Urothelium cell line (cell line): ENCODE results near the gene GAB4.

ENCODE experiments used
- DNase-seq: peaks from one replicate; pipeline ENCODE4 v3.0.0; 2011; ENCODE audit warnings: low spot score, mixed read lengths
- FAIRE-seq: peaks from 2 replicates; lab custom pipeline; 2011; peaks lifted over from hg19 to GRCh38; lab: Jason Lieb, UNC

The GAB4 gene

DNA sequence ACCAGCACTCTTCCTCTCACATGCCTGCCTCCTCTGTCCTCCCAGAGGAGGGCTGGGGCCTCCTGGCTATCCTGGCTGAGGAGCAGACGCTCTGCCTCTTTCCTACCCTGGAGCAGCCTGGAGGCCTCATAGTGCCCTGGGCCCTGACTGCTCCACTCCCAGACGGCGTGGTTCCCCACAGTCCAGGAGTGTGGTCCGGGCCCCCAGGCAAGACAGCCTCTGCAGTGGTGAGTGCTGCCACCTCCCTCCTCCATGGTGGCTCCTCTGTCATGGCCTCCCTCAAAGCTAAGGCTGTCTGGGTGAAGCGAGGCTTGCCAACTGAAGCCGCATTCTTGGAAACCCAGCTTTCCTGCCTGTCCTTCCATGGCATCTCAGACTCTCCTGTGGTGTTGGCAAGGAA is 19.8 kb downstream of the GAB4 start:
- FAIRE-seq (no peak), DNase-seq (no peak)

DNA sequence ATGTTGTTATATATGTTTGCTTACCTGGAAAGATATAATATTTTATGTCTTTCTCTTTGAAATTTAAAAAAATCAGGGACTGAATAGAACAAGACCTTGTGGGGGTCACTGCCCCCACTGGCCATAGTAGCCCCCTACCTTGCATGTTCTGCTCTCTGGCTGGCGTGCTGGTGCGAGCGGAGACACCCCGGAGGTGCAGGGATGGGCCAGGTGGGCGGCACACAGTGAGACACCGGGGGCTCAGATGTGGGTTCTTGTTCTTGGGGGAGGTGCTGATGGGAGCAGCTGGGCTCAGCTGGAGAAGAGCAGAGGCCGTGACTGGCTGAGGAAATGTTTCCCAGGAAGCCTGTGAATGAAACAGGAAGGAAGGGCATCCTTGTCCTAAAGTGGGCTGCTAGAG is 20.2 kb downstream of the GAB4 start:
- FAIRE-seq (no peak), DNase-seq (no peak)

DNA sequence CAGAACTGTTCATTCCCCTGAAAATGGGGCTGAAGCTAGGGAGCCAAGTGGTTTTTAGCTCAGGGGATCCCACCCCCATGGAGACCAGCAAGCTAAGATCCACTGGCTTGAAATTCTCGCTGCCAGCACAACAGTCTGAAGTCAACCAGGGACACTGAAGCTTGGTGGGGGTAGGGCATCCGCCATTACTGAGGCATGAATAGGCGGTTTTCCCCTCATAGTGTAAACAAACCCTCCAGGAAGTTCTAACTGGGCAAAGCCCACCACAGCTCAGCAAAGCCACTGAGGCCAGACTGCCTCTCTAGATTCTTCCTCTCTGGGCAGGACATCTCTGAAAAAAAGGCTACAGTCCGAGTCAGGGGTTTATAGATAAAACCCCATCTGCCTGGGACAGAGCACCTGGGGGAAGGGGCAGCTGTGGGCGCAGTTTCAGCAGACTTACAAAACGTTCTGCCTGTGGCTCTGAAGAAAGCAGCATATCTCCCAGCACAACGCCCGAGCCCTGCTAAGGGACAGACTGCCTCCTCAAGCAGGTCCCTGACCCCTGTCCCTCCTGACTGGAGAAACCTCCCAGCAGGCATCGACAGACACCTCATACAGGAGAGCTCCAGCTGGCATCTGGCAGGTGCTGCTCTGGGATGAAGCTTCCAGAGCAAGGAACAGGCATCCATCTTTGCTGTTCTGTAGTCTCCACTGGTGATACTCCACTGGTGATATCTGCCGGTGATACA is 32.7 kb downstream of the GAB4 start:
- no peak for FAIRE-seq

DNA sequence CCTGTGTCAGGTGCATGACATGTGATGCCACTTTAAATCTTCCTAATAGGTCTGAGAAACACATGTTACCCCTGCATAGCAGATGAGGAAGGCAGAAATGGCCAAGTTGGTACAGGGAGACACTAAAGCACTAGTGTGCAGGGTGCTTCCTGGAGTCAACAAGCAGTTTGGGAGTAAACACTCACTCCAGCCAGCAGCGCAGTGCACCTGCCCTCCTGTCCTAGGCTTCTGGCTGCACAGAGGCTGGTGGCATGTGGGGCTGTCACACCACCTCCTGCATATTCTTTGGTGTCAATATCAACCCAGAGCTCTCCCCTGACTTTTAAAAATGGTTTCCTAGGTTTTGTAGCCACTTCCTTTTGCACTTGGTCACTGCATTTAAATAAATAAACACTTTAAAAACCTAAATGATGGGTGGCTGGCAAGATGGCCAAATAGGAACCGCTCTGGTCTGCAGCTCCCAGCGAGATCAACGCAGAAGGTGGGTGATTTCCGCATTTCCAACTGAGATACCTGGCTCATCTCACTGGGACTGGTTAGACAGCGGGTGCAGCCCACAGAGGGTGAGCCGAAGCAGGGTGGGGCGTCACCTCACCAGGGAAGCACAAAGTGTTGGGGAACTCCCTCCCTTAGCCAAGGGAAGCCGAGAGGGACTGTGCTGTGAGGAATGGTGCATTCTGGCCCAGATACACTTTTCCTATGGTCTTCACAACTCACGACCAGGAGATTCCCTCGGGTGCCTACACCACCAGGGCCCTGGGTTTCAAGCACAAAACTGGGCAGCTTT is 33.5 kb downstream of the GAB4 start:
- no peak for DNase-seq

More for the DNA sequence above, 32.7 kb downstream of the GAB4 start:
- DNase-seq = no peak

DNA sequence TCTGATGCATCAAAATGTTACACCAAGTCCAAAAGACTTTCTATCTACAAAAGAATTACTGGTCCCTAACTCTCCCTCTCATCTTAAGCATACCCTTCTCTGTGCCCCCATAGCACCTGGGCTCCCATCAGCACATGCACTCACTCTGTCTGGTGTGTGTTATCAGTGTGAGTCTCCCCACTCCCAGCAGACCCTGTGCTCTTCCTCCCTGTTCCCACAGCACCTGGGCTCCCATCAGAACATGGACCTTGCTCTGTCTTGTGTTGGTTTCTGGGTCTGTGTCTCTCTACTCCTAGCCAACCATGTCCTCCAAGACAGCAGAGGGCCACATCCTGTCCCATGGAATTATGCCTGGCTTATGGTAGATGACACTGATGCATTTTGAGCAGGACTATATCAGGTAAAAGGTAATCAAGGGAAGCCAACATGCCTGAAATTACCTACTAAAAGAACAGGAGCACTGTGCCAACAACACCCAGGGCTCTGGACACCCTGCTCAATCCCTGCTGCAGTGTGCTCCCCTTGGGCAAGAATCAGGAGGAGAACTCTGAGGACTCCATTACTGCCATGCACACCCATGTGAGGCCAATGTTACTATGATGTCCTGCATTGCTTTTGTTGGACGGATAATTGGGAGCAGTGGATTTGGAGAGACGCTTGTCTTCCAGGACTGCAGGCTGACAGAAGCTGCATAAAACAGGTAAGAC is 34.3 kb downstream of the GAB4 start:
- no peak for FAIRE-seq

More for the DNA sequence above, 33.5 kb downstream of the GAB4 start:
- no peak for FAIRE-seq

DNA sequence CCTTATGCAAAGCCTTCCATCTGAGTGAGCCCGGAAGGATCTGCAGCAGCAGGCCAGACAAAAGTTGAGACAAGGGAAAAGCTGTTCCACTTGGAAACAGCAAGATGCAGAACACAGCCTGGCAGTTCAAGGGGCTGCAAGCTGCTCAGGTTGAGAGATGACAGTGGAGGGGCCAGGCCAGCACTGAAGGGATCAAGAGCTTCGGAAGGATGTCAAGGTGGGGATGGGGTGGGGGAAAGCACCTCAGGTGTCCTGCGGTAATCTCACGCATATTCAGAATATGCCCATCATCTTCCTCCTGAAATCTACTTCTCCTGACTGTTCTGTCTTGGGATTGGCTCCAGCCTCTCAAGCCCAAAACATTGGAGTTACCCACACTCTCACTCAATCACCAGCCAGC is 35.7 kb downstream of the GAB4 start:
- no peak for FAIRE-seq

More for the DNA sequence above, 34.3 kb downstream of the GAB4 start:
- DNase-seq = no peak

DNA sequence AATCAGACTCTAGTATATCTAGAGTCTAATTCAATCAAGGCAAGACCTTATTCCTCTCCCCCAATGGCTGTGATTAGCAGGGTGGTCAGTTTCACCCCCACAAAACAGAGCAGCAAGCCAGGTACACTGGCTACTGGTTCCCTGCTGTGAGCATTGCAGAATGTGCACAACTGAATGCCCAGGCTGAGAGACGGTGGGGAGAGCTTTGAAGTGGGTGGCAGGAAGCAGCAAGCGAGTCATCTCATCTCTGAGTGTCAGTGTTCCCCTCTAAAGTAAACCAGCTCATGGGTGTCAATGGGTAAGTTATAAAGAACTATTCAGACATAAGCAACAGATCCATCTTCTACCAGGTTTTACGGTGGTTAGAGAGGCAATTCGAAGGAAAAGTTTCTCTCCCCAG is 37.6 kb downstream of the GAB4 start:
- DNase-seq (no peak), FAIRE-seq (no peak)

More for the DNA sequence above, 35.7 kb downstream of the GAB4 start:
- no peak for DNase-seq

DNA sequence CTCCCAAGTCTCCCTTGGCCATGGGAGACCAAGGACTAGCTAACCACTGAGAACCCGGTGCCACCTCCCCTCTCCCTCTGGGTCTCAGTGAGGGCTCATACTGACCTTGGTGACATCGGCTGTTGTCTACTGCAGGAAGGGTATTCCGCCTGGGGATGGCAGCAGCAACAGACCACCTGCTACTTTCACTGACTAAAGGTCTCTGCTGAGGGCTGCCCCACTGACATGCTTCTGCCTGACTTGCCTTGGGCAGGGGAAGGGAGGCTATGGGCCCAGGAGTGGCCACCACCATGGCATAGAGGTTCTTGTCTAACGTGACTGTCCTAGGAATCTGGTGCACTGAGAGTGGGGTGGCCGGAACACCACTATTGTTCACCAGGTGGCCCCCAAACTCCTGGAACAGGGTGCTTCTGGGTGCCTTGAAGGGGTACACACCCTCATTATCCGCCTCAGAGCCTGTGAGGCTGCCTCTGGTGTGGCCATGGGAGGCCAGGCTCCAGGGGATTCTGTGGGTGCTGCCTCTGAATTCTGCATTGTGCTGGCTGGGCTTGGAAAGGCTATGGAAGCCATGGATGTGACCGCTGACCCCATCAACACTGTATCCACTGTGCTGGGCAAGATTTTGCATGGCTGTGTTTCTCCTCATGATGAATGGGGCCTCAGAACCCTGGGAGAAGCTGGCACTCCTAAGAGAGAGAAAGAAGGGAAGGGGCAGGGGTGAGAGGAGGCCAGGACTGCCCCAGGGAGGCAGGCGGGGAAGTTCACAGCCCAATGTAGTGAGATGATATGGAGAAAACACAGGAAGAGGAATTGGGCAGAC is 38.3 kb downstream of the GAB4 start:
- DNase-seq = no peak
- no peak for FAIRE-seq

DNA sequence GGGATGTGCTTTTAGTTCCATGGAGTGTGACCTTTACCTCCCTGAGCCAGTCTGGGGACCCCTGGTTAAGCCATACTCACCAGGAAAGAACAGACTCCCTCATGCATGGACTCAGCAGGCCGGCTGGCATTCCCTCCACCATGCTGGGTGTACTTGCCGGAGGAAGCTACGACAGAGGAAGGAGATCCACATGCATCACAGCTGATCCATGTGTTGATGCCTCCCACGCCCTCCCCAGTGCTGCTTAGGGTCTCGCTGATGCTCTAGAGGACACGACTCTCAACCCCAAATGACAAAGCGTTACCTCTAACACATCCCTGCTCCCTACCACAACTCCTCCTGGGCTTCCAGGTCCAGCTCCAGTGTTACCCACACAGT is 39.8 kb downstream of the GAB4 start:
- no peak for DNase-seq
- FAIRE-seq = no peak

DNA sequence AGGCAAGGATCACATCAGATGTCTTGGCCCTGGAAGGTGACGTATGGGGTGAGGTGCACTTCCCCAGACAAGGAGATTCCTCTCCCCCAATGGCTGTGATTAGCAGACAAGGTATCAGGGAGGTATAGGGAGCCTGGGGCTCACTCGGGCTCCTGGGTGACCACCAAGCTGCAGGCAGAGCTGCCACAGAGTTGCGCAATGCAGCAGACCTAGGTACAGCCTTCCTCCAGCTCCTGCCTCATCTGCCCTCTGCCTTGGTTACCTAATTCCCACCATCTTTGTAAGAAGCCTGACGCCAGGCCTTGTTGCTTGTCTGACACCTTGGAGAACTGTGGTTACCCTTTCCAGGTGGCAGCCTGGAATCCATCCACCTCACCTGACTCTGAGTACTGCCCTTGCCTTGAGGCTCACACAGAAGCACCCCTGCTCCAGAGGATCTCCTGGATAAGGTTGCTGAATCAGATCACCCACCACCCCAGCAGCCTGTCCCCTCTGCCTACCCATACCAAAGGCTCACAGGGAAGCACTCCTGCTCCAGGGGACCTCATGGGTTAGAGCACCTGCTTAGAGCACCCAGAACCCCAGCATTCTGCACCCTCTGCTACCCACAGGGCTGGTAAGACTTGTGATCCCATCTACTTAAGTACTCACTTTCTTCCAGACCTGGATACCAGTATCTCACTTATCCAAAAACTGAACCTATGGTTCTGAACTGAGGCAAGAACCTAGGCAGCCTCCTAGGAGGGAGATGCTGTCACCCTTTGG is 40.4 kb downstream of the GAB4 start:
- DNase-seq (no peak), FAIRE-seq (no peak)

DNA sequence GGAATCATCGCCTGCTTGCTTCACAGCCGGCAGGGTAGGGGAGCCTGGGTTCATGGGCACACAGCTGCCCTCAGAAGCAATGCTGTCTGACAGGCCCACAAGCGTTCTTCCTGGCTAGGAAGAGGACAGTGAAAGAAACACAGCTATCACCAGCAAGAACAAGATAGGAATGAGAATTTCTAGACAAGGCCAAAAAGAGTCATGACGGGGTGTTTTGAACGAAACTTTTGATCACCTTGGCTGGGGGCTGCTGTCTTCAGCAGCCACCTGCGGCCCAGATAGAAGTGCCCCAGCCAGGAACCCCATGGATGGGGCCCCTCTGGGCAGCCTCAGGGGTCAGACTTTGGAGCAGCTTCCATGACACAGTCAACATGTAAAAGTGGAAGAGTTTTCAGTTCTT is 41.8 kb downstream of the GAB4 start:
- FAIRE-seq (no peak), DNase-seq (no peak)

DNA sequence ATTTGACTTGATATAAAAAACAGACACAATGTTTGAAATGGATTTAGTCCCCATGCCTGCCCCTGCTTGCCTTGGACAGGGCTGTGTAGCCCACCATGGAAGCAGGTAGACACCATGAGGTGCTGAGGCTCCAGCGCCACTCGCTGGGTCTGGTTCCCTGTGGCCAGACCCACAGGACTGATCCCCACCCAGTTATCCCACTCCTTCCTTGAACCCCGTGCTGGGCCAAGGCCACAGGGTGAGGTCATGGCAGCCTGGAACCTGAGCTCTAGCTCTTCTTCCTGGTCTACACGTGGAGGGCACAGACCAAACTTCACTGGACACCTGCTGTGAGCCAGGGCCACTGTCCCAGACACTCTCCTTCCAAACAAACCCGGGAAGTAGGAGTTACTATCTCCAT is 42.5 kb downstream of the GAB4 start:
- FAIRE-seq (no peak), DNase-seq (no peak)

DNA sequence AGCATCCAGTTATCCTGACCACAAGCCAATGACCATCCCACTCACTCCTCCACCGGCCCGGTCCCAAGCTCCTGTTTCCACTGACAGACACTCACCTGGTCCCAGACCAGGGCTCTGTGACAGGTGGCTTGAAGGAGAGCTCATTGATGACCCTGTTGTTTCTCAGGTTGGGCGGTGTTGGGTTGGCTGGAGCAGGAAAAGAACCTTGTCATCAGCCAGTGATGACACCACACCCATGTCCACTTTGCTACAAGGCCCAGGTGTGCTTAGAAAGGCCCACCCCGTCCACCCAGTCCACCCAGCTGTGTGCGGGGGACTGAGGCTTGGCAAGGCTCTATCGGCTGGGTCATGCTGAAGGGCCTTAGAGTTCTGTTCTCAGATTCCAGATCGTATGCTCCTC is 42.9 kb downstream of the GAB4 start:
- FAIRE-seq = no peak

DNA sequence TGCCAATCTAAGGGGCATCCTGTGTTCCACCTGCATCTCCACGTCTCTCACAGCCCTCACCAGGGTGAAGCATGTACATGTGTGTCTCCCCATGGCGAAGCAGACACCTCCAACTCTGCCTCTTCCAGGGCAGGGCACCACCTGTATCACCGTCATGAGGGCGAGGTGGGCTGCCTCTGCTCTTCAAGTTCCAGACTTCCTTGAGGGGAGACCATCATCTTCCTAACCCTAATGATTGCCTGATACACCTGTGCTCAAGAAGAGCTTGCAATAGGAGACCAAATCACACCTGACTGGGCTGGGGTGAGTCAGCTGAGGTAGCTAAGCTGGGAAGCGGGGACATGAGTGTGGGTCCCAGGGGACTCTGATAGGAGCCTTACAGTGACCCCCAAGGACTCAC is 43.7 kb downstream of the GAB4 start:
- no peak for DNase-seq
- FAIRE-seq = no peak

More for the DNA sequence above, 42.9 kb downstream of the GAB4 start:
- no peak for DNase-seq

DNA sequence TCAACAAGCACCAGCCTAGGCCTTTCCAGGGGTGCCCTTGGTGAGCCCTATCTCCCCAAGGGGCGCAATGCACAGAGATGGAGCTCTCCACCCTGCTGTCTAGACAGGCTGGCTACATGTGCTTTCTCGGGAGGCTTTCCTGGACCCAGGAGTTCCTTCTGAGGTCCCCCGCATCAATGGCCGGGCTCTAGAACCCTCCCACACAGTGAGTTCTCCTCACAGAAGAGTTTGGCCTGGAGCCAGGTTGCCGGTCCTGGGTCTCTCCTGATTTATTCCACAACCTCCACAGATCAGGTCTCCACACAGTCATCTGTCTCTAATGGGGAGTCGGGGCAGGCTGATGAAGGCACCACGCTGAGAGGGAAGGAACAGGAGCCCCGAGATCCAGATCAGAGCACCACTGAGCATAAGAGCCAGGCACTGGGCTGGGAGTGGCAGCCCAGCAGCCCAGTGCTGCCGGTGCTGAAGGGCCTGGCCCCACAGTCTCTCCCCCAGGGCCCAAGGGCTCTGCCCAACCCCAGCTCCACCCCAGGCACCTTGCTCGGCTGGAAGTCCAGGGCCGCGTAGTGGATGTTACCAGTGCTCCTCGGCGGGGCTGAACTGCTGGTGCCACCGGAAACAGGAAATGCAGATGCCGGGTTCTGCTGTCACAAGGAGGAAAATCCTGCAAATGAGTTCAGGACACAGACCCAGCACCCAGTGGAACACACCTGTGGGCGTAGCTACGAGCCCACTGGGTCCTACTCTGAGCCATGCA is 44.7 kb downstream of the GAB4 start:
- DNase-seq (no peak), FAIRE-seq (no peak)

DNA sequence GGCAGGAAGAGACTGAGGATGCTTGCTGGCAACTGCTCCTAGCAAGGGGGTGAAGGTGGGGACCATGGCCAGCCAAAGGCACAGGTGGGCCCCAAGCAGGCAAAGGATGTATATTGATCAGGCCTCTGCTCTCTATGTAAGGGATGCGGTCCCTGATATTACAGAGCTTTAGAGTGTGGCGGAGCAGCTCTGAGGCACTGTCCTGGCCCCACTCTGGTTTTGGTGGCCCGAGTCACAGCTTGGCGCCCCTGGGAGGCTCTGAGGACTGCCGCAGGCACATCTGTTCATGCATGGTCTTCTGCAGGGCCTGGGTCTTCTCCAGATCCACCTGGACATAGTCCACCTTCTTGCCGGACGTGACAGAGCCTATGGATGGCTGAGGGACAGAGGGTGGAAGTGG is 45.5 kb downstream of the GAB4 start:
- no peak for DNase-seq

DNA sequence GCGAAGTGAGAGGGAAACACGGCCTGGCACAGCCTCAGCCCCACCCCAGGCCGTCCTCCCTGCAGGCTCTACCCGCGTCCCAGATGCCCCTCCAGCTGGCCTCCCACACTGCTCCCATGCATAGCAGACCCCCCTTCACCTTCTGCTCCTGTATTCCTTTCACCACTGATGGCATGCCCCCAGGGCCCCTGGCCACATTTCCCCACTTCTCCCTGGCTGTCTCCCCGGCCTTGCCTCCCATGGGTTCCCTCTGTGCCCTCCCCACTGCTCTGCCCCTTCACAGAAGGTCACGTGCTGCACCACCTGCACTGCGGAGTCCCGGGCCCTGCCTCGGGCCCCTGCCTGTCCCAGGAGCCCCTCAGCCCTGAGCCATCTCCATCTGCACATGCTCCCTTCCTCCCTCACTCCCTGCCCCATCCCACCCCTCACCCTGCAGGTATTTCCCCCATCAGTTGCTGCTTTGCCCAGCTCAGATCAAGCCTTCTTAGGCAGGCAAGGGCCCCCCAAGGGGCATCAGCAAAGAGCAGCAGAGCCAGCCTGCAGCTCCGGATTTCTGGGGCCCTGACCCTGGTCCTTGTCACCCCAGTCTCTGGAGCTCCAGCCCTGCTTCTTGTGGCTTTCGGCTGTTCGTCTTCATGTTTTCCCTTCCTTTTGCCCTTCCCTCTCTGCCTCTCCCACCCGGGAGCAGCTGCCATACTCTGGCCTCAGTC is 46.4 kb downstream of the GAB4 start:
- FAIRE-seq (no peak), DNase-seq (no peak)

More for the DNA sequence above, 45.5 kb downstream of the GAB4 start:
- FAIRE-seq = no peak

DNA sequence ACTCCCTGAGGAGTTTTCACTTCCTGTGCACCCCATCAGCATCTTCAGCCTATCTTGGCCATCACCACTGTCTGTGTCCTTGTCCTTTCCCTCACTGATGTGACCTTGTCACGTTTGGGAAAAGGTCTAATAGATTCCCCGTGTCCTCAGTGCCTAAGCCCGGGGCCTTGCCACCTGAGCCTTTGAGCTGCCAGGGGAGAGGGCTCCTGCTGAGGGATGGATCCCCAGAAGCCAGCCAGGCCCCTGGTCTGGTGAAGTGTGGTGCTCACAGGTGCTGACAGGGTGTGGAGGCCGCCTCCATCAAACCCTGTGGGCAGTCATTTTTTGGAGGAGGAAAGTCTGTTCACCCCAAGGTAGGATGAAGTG is 47.2 kb downstream of the GAB4 start:
- FAIRE-seq = no peak

More for the DNA sequence above, 47.2 kb downstream of the GAB4 start:
- DNase-seq = no peak
